ENCODE measurements around the gene C19orf81.

The C19orf81 gene

GRCh38 chr19:50688766-50689165, 39.5 kb downstream of the C19orf81 start:
- DNase-seq: no peak

DNA sequence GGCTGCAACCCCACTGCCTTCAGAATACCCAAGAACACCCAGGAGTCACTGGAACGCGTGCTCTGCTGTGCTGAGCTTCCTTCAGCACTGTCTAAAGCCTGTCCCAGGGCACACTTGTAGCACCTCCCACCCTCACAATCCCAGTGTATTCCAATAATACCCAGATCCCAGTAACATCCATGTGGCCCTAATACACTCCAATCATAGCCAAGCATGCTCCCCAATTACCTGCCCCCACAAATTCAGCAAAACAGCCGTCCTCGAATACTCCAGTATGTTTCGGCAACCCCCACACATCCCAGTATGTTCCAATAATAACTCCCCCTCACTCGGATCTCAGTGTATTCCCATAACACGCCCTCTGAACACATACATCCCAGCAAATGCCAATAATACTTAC, 41.2 kb downstream of the C19orf81 start:
- DNase-seq: no peak

- no peak for DNase-seq
Measured at GRCh38 chr19:50693064-50693975, 44.1 kb downstream of the C19orf81 start.

- no peak for DNase-seq
Measured at GRCh38 chr19:50694815-50695145, 45.5 kb downstream of the C19orf81 start.

DNA sequence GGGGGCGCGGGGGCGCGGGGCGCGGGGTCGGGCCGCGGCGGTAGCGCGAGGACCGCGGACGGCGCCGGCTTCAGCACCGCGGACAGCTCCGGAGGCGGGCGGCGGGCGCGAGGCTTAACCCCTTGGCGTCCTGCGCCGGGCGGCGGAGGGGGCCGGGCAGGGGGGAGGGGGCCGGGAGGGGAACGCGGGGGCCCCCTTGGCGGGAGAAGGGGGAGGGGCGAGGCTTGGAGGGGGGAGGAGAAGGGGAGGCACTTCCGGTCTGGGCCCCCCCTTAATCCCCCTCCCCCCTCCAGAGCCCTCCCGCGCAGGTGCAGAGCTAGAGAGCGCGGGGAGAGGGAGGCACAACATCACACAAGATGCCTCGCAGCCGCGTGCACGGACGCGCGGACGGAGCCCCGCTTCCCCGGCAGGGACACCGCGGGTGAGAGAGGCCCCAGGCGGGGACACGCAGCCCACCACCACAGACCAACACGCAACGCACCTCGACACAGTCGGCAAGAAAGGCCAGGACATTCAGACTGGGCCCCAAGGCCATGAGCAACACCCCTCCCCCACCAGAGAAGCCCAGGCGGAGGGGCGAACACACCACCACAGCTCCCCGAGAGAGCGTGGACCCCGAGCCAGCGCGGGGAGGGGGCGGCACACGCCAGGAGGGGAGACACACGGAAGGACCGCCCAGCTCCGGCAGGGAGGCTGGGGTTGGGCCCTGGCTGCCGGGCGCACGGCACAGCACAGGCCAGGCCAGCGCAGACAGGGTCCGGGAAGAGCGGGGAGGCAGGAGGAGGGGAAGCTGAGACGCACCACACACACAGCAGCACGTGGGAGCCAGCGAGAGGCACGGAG, 46.2 kb downstream of the C19orf81 start:
- no peak for DNase-seq

DNA sequence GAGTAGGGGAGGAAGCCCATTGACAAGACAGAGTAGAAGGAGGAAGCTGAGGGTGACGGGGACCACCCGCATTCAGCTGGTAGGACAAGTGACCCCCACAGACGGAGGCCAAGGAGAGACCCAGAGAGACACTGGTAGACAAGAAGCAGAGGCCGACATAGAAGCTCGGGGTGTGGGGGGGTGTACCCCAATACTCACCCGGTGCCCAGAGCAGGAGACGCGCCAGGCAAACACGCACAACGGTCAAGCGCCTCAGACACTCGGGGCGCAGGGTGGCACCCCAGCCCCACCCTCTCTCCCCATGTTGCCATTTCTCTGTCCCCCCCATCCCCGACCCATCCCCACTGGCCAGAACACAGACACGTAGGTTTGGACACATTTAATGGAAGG, 46.8 kb downstream of the C19orf81 start:
- no peak for DNase-seq

DNA sequence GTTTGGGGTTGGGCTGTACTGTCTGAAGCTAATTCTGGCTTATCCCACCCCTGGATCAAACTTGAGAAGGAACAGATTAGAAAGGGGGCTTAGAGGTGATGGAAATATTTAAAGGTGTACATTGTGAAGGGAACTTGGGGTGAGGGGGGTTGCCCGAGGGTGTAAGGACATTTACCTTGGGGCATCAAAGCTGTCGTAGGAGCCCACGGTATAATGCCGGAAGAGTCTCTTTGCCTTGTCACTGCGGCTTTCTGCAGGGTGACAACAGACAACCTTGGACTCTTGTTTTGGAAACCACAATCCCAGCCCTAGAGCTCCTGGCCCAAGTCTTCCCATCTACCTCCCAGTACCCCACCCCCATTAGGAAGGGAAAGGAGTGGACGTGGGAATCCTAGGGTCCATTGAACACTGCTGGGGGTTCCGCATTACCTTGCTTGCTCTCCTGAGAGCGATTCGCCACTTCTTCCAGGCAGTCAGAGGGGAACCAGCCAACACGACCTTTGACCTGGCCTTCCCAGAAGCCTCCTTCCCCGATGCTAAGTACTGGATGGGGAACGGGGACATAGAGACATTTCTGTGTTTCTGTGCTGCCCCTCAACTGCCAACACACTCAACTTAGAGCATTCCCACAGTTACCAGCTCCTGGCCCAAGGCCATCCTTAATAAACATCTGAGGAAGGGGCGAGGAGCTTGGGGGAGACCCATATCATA, 48.3 kb downstream of the C19orf81 start:
- DNase-seq: no peak

GRCh38 chr19:50701367-50701985, 52.2 kb downstream of the C19orf81 start:
- DNase-seq: no peak

DNA sequence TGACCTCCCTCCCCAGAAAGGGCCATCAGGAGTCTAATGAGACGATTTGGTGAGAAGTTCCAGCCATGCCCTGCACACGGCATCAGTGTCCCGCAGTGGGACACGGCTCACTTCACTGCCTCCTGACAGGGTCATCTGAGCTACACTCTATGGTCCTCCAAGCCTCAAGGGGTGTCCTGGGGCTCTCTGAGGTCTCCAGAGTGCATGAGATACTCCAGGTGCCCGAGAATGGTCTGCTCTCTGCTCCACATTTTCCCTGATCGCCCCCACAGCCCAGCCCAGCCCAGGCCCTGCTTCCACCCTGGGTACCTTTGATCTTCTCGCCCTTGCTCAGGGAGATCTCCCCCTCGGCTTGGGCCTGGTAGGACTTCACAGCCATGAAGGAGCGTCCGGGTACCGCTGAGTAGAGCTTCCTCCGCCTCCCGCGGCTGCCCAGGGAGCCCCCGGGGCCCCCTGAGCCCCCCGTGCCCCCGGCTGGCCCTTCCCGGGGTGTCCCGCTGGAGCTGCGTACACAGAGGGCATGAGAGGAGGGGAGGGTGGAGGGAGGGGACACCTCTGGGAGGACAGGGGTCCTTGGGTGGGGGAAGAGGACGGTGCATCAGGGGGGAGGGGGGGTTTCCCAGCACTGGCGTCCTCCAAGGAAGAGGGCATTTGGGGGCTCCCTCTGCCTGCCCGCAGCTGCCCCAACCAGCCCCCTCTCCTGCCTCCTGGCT, 53.1 kb downstream of the C19orf81 start:
- no peak for DNase-seq

- DNase-seq: no peak
Measured at GRCh38 chr19:50702871-50703829, 53.9 kb downstream of the C19orf81 start.

DNA sequence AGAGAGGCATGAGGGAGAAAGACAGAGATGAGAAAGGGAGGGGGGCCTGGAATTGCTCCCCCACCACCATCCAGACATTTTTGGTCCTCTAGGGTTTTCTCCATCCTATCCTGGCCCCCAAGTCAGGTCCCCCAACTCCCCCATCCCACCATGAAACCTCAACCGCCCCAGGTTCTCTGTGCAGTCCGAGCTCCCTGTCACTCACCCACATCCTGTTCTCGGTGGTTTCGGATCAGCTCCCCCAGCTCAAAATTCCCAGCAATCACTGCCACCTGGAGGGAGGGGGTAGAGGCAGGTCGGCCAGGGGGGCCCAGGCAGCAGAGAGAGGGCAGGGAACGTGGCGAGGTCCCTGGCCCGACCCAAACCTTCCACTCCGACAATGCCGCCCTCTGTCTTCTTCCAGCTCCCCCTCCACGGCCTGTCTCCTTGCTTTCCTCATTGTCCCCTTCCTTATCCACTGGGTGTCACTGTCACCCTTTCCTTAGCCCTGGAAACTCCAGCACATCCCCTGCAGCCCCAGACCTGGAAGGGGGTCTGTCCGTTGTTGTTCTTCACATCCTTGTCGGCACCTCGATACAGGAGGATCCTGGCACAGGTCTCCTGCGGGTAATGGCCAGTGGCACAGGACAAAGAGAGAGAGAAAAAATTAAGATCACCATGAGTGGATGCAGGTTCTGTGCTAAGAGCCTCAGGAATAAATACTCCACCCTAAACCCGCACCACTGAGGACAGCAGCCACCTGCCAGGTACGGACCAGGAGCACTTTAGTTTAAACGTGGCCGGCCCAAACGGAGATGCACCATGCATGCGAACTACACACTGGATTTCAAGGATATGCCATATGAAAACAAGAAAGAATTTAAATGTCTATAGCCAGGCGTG, 54.9 kb downstream of the C19orf81 start:
- no peak for DNase-seq

- DNase-seq: peak; percentile 77
Measured at GRCh38 chr19:50705422-50706019, 56.3 kb downstream of the C19orf81 start.

- no peak for DNase-seq
Measured at GRCh38 chr19:50706387-50706786, 57.1 kb downstream of the C19orf81 start.

DNA sequence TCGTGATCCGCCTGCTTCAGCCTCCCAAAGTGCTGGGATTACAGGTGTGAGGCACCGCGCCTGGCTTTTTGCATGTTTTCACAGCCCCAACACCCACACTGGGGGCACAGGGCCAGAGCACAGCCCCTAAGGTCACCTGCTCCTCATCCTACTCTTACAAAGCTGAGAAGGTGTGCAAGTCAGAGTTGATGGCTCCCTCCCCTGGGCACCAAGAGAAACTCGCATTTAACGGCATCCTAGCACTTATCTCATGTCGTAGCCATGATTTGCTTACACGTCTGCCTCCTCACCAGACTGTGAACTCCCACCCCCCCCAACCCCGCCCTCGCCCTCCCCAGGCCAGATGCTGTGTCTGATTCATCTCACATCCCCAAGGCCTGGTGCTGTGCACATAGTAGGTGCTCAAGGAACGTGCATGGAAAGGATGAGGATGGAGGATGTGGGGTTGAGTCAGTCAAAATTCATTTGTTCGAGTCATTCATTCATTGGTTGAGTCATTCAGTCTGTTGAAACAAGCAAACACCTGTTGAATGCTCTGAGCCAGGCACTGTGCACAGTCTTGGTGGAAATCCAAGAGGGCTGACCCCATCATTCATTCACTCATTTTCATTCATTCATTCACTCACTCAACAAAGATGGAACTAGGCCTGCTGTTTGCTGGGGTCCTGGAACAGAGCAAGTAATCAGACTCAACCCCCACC, 59.1 kb downstream of the C19orf81 start:
- DNase-seq: no peak
